IMR-90 (cell line): ENCODE data around the gene THEM4.

Experiments used
- CHD1 ChIP-seq: IDR thresholded peaks from 2 replicates; pipeline ENCODE4 v1.6.1; 2012; ENCODE audit warnings: low read depth, low read length, improper control_type of control experiment
- CTCF ChIP-seq: conservative IDR thresholded peaks from 2 replicates; pipeline ENCODE4 v1.5.1; 2012; ENCODE audit warnings: mild to moderate bottlenecking, low read depth, low read length, improper control_type of control experiment
- FOS ChIP-seq: fragments of 150-350 bp; IDR thresholded peaks from 2 replicates; pipeline ENCODE4 v1.6.1; 2016; ENCODE audit warnings: low read depth, low read length
- NFE2L2 ChIP-seq: fragments of 150-350 bp; IDR thresholded peaks from 2 replicates; pipeline ENCODE4 v1.6.1; 2016; ENCODE audit warnings: low read depth, mild to moderate bottlenecking, low read length
- POLR2A ChIP-seq: IDR thresholded peaks from 2 replicates; pipeline ENCODE4 v1.6.1; 2012; ENCODE audit warnings: mild to moderate bottlenecking, low read depth, low read length
- RAD21 ChIP-seq: IDR thresholded peaks from 2 replicates; pipeline ENCODE4 v1.6.1; 2012; ENCODE audit warnings: low read length, improper control_type of control experiment

GRCh38 chr1:151834239-151834638 is 75.1 kb downstream of the THEM4 start:
- TF ChIP-seq CHD1 (no peak), CTCF (no peak), FOS (no peak), NFE2L2 (no peak), RAD21 (no peak), POLR2A (no peak)
